Measurements from ENCODE around the gene SLC49A4.
A peak's percentile ranks its signal among the peaks of the same experiment; 100 is the strongest.

Gene SLC49A4

GRCh38 chr3:122859021-122859805, 64.3 kb downstream of the SLC49A4 start:
- DNase-seq (ENCODE audit: low read depth, low spot score), result no peak

GRCh38 chr3:122862381-122862780, 67.5 kb downstream of the SLC49A4 start:
- DNase-seq (ENCODE audit: low read depth, low spot score), result no peak

GRCh38 chr3:122864498-122864897, 69.6 kb downstream of the SLC49A4 start:
- DNase-seq (ENCODE audit: low read depth, low spot score), result no peak

- DNase-seq (ENCODE audit: low read depth, low spot score), result no peak
Measured at GRCh38 chr3:122868322-122868721, 73.5 kb downstream of the SLC49A4 start.

- no peak for DNase-seq (ENCODE audit: low read depth, low spot score)
Measured at GRCh38 chr3:122873741-122874515, 79.1 kb downstream of the SLC49A4 start.

- no peak for DNase-seq (ENCODE audit: low read depth, low spot score)
Measured at GRCh38 chr3:122875547-122876127, 80.8 kb downstream of the SLC49A4 start.

GRCh38 chr3:122880173-122880572, 85.3 kb downstream of the SLC49A4 start:
- no peak for DNase-seq (ENCODE audit: low read depth, low spot score)

- no peak for DNase-seq (ENCODE audit: low read depth, low spot score)
Measured at GRCh38 chr3:122880624-122881023, 85.8 kb downstream of the SLC49A4 start.

- DNase-seq (ENCODE audit: low read depth, low spot score), result no peak
Measured at GRCh38 chr3:122882361-122882947, 87.6 kb downstream of the SLC49A4 start.

GRCh38 chr3:122886251-122886650, 91.4 kb downstream of the SLC49A4 start:
- DNase-seq (ENCODE audit: low read depth, low spot score), result no peak

- DNase-seq (ENCODE audit: low read depth, low spot score), result no peak
Measured at GRCh38 chr3:122886946-122887345, 92.1 kb downstream of the SLC49A4 start.

GRCh38 chr3:122890077-122890719, 95.3 kb downstream of the SLC49A4 start:
- peak; percentile 89 for DNase-seq (ENCODE audit: low read depth, low spot score)

- no peak for DNase-seq (ENCODE audit: low read depth, low spot score)
Measured at GRCh38 chr3:122890720-122891220, 95.9 kb downstream of the SLC49A4 start.

GRCh38 chr3:122892118-122892960, 97.5 kb downstream of the SLC49A4 start:
- DNase-seq (ENCODE audit: low read depth, low spot score), result no peak

- no peak for DNase-seq (ENCODE audit: low read depth, low spot score)
Measured at GRCh38 chr3:122893282-122893681, 98.4 kb downstream of the SLC49A4 start.

GRCh38 chr3:122893754-122894668, 99.1 kb downstream of the SLC49A4 start:
- peak; percentile 78 for DNase-seq (ENCODE audit: low read depth, low spot score)

GRCh38 chr3:122898298-122898697, 103.4 kb downstream of the SLC49A4 start:
- DNase-seq (ENCODE audit: low read depth, low spot score), result no peak

GRCh38 chr3:122902326-122902725, 107.5 kb downstream of the SLC49A4 start:
- no peak for DNase-seq (ENCODE audit: low read depth, low spot score)

GRCh38 chr3:122903171-122903570, 108.3 kb downstream of the SLC49A4 start:
- DNase-seq (ENCODE audit: low read depth, low spot score), result no peak
